HepG2 (cell line): Measurements from ENCODE around the gene NTPCR. TPM values are rescaled to one million over a fixed set of nuclear protein-coding genes. Genes with fewer than 3 reads are reported as not detected.

Source experiments
- ATAC-seq: fragments of 200-7000 bp; cut with Tn5 transposase; 3 replicates; pipeline ENCODE4 v1.9.1; 2020; ENCODE audit warnings: mild to moderate bottlenecking, moderate library complexity
- BruUV-seq: library from RNA; stranded (reverse); fragments of 400-500 nt; replicated peaks from 2 replicates; lab custom pipeline; 2021; lab: Mats Ljungman, UMichigan
- CTCF ChIA-PET: fragments of 300-600 bp; formaldehyde crosslinking; extraction: SDS; loops from one replicate; lab custom pipeline; 2021; ENCODE audit warnings: low total read pairs, inconsistent platforms, low intra/inter-chr PET ratio; lab: Yijun Ruan, JAX
- POLR2A ChIA-PET: fragments of 350-600 bp; sonication (Branson Sonifier 250); formaldehyde crosslinking; loops from one replicate; lab custom pipeline; 2020; ENCODE audit warnings: antibody characterized with exemption, inconsistent platforms; lab: Yijun Ruan, JAX
- DNase-seq: peaks from one replicate; pipeline ENCODE4 v3.0.0-alpha.2; 2015; ENCODE audit warnings: low spot score
- FAIRE-seq: peaks from 3 replicates; lab custom pipeline; 2011; peaks lifted over from hg19 to GRCh38; lab: Jason Lieb, UNC
- H2AFZ ChIP-seq: one replicate; pipeline ENCODE4 v1.6.1; 2011; ENCODE audit warnings: low read length, inconsistent platforms
- H3K27ac ChIP-seq: fragments of 300-600 bp; 3 replicates; pipeline ENCODE4 v1.8.0; 2011; ENCODE audit warnings: mixed run types, mild to moderate bottlenecking, mixed read lengths, low read length, inconsistent platforms; ENCODE audit not compliant: insufficient read depth; ENCODE audit errors: extremely low read length
- H3K27me3 ChIP-seq, 2 experiments: fragments of 200-600 bp in 1 of 2; 2 replicates in 1 of 2; 3 replicates in 1 of 2; pipeline versions ENCODE4 v1.6.0 to v1.8.0; 2011; ENCODE audit warnings: low read length in 2 of 2, mild to moderate bottlenecking in 2 of 2, moderate library complexity in 2 of 2, inconsistent platforms in 1 of 2; ENCODE audit not compliant: insufficient read depth in 2 of 2, control insufficient read depth in 1 of 2
- H3K36me3 ChIP-seq, 2 experiments: fragments of 200-600 bp in 1 of 2; replicated peaks in 1 of 2; 2 replicates in 1 of 2; 3 replicates in 1 of 2; pipeline versions ENCODE4 v1.5.1 to v1.8.0; 2011; ENCODE audit warnings: low read length in 2 of 2, inconsistent platforms in 1 of 2; ENCODE audit not compliant: insufficient read depth in 2 of 2, control insufficient read depth in 1 of 2
- H3K4me1 ChIP-seq: 2 replicates; pipeline ENCODE4 v1.5.1; 2012; ENCODE audit warnings: low read length, inconsistent platforms; ENCODE audit not compliant: insufficient read depth
- H3K4me2 ChIP-seq: 2 replicates; pipeline ENCODE4 v1.6.0; 2011; ENCODE audit warnings: low read depth, low read length, inconsistent platforms
- H3K4me3 ChIP-seq, 3 experiments: fragments of 200-600 bp in 1 of 3; sonication (generic), shearing (Covaris generic) in 1 of 3; replicated peaks in 1 of 3; 2 replicates each; pipeline ENCODE4 v1.5.1; 2011 to 2016; ENCODE audit warnings: low read length in 3 of 3, inconsistent platforms in 2 of 3, low read depth in 2 of 3, mild to moderate bottlenecking in 2 of 3, control low read depth in 1 of 3, mixed read lengths in 1 of 3; ENCODE audit not compliant: insufficient read depth in 1 of 3
- H3K79me2 ChIP-seq: one replicate; pipeline ENCODE4 v1.6.1; 2011; ENCODE audit warnings: low read length, inconsistent platforms; ENCODE audit not compliant: insufficient read depth
- H3K9ac ChIP-seq: 2 replicates; pipeline ENCODE4 v1.6.0; 2011; ENCODE audit warnings: mild to moderate bottlenecking, low read depth, low read length, inconsistent platforms; ENCODE audit not compliant: insufficient read depth
- H3K9me3 ChIP-seq: 2 replicates; pipeline ENCODE4 v1.5.1; 2012; ENCODE audit warnings: mild to moderate bottlenecking, low read length
- H4K20me1 ChIP-seq: 2 replicates; pipeline ENCODE4 v1.6.0; 2011; ENCODE audit warnings: inconsistent platforms, mild to moderate bottlenecking, low read length, moderate library complexity; ENCODE audit not compliant: insufficient read depth
- CEBPB ChIP-seq: IDR thresholded peaks from 2 replicates; pipeline ENCODE4 v1.6.1; 2011; ENCODE audit warnings: low read depth, low read length, improper control_type of control experiment, borderline replicate concordance
- NFE2L2 ChIP-seq: fragments of 150-350 bp; IDR thresholded peaks from 2 replicates; pipeline ENCODE4 v1.6.1; 2014; ENCODE audit warnings: low read length
- WGBS: methylation state at CpG from one replicate; pipeline ENCODE4 v1.1.6; 2017; ENCODE audit warnings: low lambda C conversion rate; 5-methylcytosine and 5-hydroxymethylcytosine counted together
- in situ Hi-C: cut with HindIII; loops from 2 replicates; pipeline ENCODE4 v1.10.0; 2017; ENCODE audit warnings: low pct_unique_long_range_greater_than_20kb; ENCODE audit not compliant: extremely low pct_ligation_motif_present
- intact Hi-C: fragments of 100-400 bp; cut with micrococcal nuclease; formaldehyde crosslinking; loops from one replicate; pipeline ENCODE4 v1.10.0; 2022; ENCODE audit not compliant: unreplicated experiment
- polyA plus RNA-seq, 8 experiments: library from polyadenylated mRNA; depleted of rRNA in 3 of 8; stranded (reverse) in 7 of 8; unstranded in 1 of 8; fragments of >200 nt; fragmentation: Illumina TruSeq in 4 of 8; extraction: Trizol in 4 of 8; gene quantifications; 2 replicates each; pipeline versions ENCODE4 v1.2.1 to v1.2.3, GENCODE V29; 2011 to 2016; ENCODE audit warnings: low read depth in 4 of 8, missing spikeins in 1 of 8, mixed read lengths in 1 of 8; ENCODE audit not compliant: insufficient read depth in 1 of 8
- total RNA-seq, 5 experiments: library from RNA; depleted of rRNA; stranded (reverse); fragments of >200 nt; fragmentation: Illumina TruSeq; extraction: Trizol; gene quantifications; 2 replicates each; pipeline ENCODE4 v1.2.3, GENCODE V29; 2016; ENCODE audit warnings: low read depth in 1 of 5

Gene NTPCR
- total and polyA plus RNA-seq, 2 of the 13 experiments (the other 11 are each of a cell fraction or from before 2014, with no cell fraction given) = 11.7 to 47.0 TPM

DNA sequence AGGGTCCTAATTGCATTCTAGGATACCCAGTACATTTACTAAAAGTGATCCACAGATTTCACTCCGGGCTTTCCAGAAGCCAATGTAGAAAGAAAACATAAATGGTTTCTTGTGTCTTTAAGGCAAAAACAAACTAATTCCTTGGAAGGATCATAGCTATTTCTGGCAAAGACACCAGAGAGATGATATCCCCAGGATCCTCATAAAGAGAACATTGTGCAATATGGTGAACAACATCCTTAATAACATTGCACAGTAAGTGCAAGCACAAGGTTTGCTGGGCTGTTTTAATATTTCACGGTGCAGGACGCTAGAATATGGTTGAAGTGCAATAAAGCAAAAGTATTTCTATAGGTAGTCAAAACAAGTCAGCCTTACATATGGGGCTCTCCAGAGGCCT is 83.0 kb downstream of the NTPCR start:
- Histone ChIP-seq H3K79me2 (no peaks in the 10 kb centered on the region), H3K9ac (no peak overlapping the region), H3K9me3 (no peaks in the 10 kb centered on the region), H3K4me2 (no peak overlapping the region), H3K27me3 (no peaks in the 10 kb centered on the region), H3K36me3 (no peaks in the 10 kb centered on the region), H3K4me3 (no peak overlapping the region), H3K27ac (no peak overlapping the region), H4K20me1 (no peaks in the 10 kb centered on the region), H3K4me1 (no peaks in the 10 kb centered on the region), H2AFZ (no peak overlapping the region)
- in situ Hi-C loops (no loop called here), intact Hi-C loops (no loop called here)
- WGBS = 37% methylated on average over 3 of the region's 3 CpGs
- no peak for FAIRE-seq
- CTCF ChIA-PET = no interaction called here
- TF ChIP-seq NFE2L2 (no peak), CEBPB (0 out of 2 replicates have a peak, but pooled peaks have one; percentile 22)
- BruUV-seq = no TSS peak
- POLR2A ChIA-PET = no interaction called here
- no peak for ATAC-seq
- DNase-seq = no peak

Other genes starting within 250 kb of the NTPCR start
- not detected in 2 replicates for gene MAP10, start 145.2 kb upstream of the NTPCR start, total RNA-seq (2016; rRNA removed; fragmentation: Illumina TruSeq; extraction: Trizol)
- gene MAP10, start 145.2 kb upstream of the NTPCR start, polyA plus RNA-seq (2011; rRNA removed) = not detected in 2 replicates